ENCODE results near the gene LRRC23.
"Not testable (repeated sequence)": the region's sequence is repeated elsewhere in the genome, so short reads cannot be mapped to it uniquely, and the experiment has no call there.

DNA sequence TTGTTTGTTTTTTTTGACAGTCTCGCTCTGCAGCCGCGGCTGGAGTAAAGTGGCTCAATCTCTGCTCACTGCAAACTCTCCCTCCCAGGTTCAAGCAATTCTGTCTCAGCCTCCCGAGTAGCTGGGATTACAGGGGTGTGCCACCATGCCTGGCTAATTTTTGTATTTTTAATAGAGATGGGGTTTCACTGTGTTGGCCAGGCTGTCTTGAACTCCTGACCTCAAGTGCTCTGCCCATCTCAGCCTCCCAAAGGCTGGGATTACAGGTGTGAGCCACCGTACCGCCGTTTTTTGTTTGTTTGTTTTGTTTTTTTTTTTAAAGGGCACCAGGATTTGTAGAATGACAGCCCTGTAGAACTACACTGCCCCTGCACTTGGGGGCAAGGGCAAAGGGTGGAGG lies 15.8 kb upstream of the LRRC23 start:
- not testable (repeated sequence) for TF ChIP-seq POLR2A (IDR thresholded peaks at IDR 0.05)
- TF ChIP-seq, protein P1, sequence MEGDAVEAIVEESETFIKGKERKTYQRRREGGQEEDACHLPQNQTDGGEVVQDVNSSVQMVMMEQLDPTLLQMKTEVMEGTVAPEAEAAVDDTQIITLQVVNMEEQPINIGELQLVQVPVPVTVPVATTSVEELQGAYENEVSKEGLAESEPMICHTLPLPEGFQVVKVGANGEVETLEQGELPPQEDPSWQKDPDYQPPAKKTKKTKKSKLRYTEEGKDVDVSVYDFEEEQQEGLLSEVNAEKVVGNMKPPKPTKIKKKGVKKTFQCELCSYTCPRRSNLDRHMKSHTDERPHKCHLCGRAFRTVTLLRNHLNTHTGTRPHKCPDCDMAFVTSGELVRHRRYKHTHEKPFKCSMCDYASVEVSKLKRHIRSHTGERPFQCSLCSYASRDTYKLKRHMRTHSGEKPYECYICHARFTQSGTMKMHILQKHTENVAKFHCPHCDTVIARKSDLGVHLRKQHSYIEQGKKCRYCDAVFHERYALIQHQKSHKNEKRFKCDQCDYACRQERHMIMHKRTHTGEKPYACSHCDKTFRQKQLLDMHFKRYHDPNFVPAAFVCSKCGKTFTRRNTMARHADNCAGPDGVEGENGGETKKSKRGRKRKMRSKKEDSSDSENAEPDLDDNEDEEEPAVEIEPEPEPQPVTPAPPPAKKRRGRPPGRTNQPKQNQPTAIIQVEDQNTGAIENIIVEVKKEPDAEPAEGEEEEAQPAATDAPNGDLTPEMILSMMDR (IDR thresholded peaks at IDR 0.05) = not testable (repeated sequence)

All from thyroid gland (tissue), 4 donors.